Kidney (tissue), 14 donors: ENCODE measurements around the gene NDUFS8. TPM values are rescaled to one million over a fixed set of nuclear protein-coding genes. Genes with fewer than 3 reads are reported as not detected.

Experiments used
- DNase-seq, 5 donors: peaks; one replicate each; pipeline ENCODE4 v3.0.0-alpha.2; 2013 to 2020
- FAIRE-seq: peaks from 2 replicates; lab custom pipeline; 2012; peaks lifted over from hg19 to GRCh38; lab: Jason Lieb, UNC
- H3K27ac ChIP-seq, 2 donors: one replicate each; pipeline ENCODE4 v1.7.0; 2013; ENCODE audit warnings: low read depth in 2 of 2, low read length in 2 of 2, inconsistent platforms in 1 of 2
- H3K27me3 ChIP-seq: one replicate; pipeline ENCODE4 v1.7.1; 2013; ENCODE audit warnings: low read length, inconsistent platforms; ENCODE audit not compliant: control insufficient read depth, insufficient read depth
- H3K36me3 ChIP-seq, 3 donors: one replicate each; pipeline versions ENCODE4 v1.7.0 to v1.7.1; 2013; ENCODE audit warnings: low read length in 3 of 3, control low read depth in 1 of 3, inconsistent platforms in 1 of 3; ENCODE audit not compliant: insufficient read depth in 3 of 3, control insufficient read depth in 2 of 3
- H3K4me1 ChIP-seq, 3 donors: one replicate each; pipeline versions ENCODE4 v1.7.0 to v1.7.1; 2013; ENCODE audit warnings: low read length in 3 of 3, inconsistent platforms in 1 of 3, low read depth in 1 of 3; ENCODE audit not compliant: control insufficient read depth in 2 of 3, insufficient read depth in 2 of 3
- H3K4me3 ChIP-seq, 3 donors: one replicate each; pipeline versions ENCODE4 v1.7.0 to v1.8.1; 2013; ENCODE audit warnings: low read length in 3 of 3, control low read depth in 1 of 3, inconsistent platforms in 1 of 3
- H3K9ac ChIP-seq, 3 donors: one replicate each; pipeline versions ENCODE4 v1.7.0 to v1.7.1; 2013; ENCODE audit warnings: low read length in 3 of 3, control low read depth in 1 of 3, inconsistent platforms in 1 of 3
- H3K9me3 ChIP-seq, 3 donors: one replicate each; pipeline versions ENCODE4 v1.7.0 to v1.7.1; 2013; ENCODE audit warnings: low read length in 3 of 3, control low read depth in 1 of 3, inconsistent platforms in 1 of 3; ENCODE audit not compliant: control insufficient read depth in 2 of 3, insufficient read depth in 1 of 3
- intact Hi-C: fragments of 100-400 bp; cut with DNase I; formaldehyde crosslinking; loops from one replicate; pipeline ENCODE4 v1.11.1; 2022
- polyA plus RNA-seq: library from polyadenylated mRNA; stranded (reverse); fragments of 350-450 nt; fragmentation: Illumina TruSeq; extraction: RNeasy Lipid Tissue Mini Kit (QIAGEN cat#74804); gene quantifications from one replicate; pipeline ENCODE4 v1.2.3, GENCODE V29; 2014; ENCODE audit warnings: low read depth, low replicate concordance; ENCODE audit not compliant: insufficient read depth
- total RNA-seq: library from RNA; stranded (reverse); fragmentation: NEBNext Ultra II Directional; extraction: Animal tissue kit (Norgen Biotek cat#: 25700); gene quantifications from one replicate; pipeline ENCODE4 v1.2.1, GENCODE V29; 2021
- TF ChIP-seq, protein P1 (sequence below): IDR thresholded peaks from 3 replicates; pipeline ENCODE4 v1.5.1; 2012; ENCODE audit warnings: mild to moderate bottlenecking, moderate library complexity, borderline replicate concordance; ENCODE audit not compliant: insufficient read depth; ENCODE audit errors: extremely low read depth
- donor health status: control.
- donor health status: control.
- donor health status: control.
- donor health status: control.
- donor health status: control.
- donor health status: DM: yes; HTN: yes; CAD: no.
- donor health status: Normal renal cell carcinoma (clear cell type).

NDUFS8 gene
- total and polyA plus RNA-seq, 2 donors from 2014 or later = 144 to 472 TPM

GRCh38 chr11:68010090-68011041, 20.1 kb upstream of the NDUFS8 start, which contains the start of gene ALDH3B1:
Gene ALDH3B1 (plus strand): TSS chr11:68010327. CDS start chr11:68015298, 4,971 bp downstream.
- TF ChIP-seq, protein P1, sequence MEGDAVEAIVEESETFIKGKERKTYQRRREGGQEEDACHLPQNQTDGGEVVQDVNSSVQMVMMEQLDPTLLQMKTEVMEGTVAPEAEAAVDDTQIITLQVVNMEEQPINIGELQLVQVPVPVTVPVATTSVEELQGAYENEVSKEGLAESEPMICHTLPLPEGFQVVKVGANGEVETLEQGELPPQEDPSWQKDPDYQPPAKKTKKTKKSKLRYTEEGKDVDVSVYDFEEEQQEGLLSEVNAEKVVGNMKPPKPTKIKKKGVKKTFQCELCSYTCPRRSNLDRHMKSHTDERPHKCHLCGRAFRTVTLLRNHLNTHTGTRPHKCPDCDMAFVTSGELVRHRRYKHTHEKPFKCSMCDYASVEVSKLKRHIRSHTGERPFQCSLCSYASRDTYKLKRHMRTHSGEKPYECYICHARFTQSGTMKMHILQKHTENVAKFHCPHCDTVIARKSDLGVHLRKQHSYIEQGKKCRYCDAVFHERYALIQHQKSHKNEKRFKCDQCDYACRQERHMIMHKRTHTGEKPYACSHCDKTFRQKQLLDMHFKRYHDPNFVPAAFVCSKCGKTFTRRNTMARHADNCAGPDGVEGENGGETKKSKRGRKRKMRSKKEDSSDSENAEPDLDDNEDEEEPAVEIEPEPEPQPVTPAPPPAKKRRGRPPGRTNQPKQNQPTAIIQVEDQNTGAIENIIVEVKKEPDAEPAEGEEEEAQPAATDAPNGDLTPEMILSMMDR = no peak

DNA sequence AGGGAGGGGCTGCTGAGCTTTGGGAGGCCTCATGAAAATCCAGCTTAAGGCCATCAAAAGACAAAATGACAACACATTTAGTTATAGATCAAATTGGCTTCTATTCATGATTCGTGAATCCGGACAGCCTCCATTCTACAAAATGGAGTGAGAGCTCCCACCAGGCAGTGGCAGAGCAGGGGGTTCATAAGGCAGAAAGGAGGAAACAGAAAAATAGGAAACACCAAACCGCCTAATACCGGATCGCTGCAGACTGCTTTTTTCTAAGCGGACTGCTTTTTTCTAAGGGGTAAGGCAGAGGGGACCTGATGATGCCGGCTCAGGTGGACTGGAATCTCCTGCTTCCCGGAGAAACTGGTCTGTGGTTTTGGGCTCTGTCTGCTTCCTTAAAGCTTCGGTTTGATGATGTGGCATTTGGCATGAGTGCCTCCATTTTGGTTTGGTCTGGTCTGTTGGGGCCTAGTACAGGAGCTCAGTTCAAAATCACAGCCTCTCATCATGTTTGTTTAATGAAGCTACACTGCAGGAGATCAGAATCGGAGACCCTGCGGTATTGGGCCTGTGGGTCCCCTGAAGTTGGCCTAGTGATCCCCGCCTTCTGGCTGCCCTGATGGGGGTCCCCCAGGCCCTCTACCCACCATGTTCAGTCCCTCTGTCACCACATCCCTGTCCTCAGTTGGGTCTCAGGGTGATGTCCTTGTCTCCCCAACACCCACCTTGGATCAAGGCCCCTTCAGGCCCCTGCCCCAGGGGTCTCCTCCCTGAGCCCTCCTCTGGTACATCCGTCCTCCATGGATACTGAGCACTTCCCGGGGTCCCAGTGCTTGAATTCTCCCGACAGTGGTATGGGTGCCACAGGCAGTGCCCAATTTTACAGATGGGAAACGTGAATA, 19.2 kb upstream of the NDUFS8 start:
- Histone ChIP-seq H3K27ac (peak overlapping the region; percentile 92 to 95), H3K4me3 (peak overlapping the region in 1 of 3 donors; percentile 49), H3K4me1 (peaks cover 0 to 41% (median 18%) of the 10 kb centered on the region in 3 donors), H3K27me3 (no peaks in the 10 kb centered on the region), H3K9me3 (no peaks in the 10 kb centered on the region), H3K9ac (no peak overlapping the region), H3K36me3 (no peaks in the 10 kb centered on the region)
- no peak for FAIRE-seq
- TF ChIP-seq, protein P1 = no peak
- intact Hi-C loops = no loop called here
- peak in 1 of 5 donors; percentile 47 for DNase-seq

More at GRCh38 chr11:68010090-68011041, 20.1 kb upstream of the NDUFS8 start, which contains the start of gene ALDH3B1:
- no peaks in the 10 kb centered on the region for H3K27me3 ChIP-seq
- peaks cover 0 to 41% (median 18%) of the 10 kb centered on the region in 3 donors for H3K4me1 ChIP-seq
- no peaks in the 10 kb centered on the region for H3K9me3 ChIP-seq
- intact Hi-C loops = no loop called here
- no peaks in the 10 kb centered on the region for H3K36me3 ChIP-seq
- FAIRE-seq (no peak), DNase-seq (peak in 3 of 5 donors; percentile 50 to 98 (median 55))
- H3K9ac ChIP-seq = peak within 1 kb of the TSS in 1 of 3 donors; percentile 77
- peak within 1 kb of the TSS in 2 of 3 donors; percentile 6 to 49 for H3K4me3 ChIP-seq
- peak within 1 kb of the TSS; percentile 92 to 95 for H3K27ac ChIP-seq

- DNase-seq (peak in 1 of 5 donors; percentile 76), FAIRE-seq (no peak)
- peak overlapping the region; percentile 59 to 95 for H3K27ac ChIP-seq
- peaks cover 0 to 41% (median 18%) of the 10 kb centered on the region in 3 donors for H3K4me1 ChIP-seq
- TF ChIP-seq, protein P1 = no peak
- no peaks in the 10 kb centered on the region for H3K36me3 ChIP-seq
- intact Hi-C loops = no loop called here
- H3K27me3 ChIP-seq = no peaks in the 10 kb centered on the region
- H3K4me3 ChIP-seq = no peak overlapping the region
- no peak overlapping the region for H3K9ac ChIP-seq
- no peaks in the 10 kb centered on the region for H3K9me3 ChIP-seq
Measured at GRCh38 chr11:68012044-68012842, 18.2 kb upstream of the NDUFS8 start.
